OCI-LY1 (cell line): ENCODE measurements around the gene CDKAL1.

Experiments used
- H2AFZ ChIP-seq: fragments of 200-600 bp; sonication (generic), shearing (Covaris generic); 2 replicates; pipeline ENCODE4 v1.6.0; 2014; ENCODE audit warnings: antibody characterized with exemption, mild to moderate bottlenecking, low read length
- H3F3A ChIP-seq: fragments of 200-600 bp; sonication (generic), shearing (Covaris generic); 2 replicates; pipeline ENCODE4 v1.6.0; 2014; ENCODE audit warnings: mild to moderate bottlenecking, antibody characterized with exemption, low read length, moderate library complexity; ENCODE audit not compliant: insufficient read depth
- H3K27ac ChIP-seq: fragments of 200-600 bp; sonication (generic); 2 replicates; pipeline ENCODE4 v1.5.1; 2014; ENCODE audit warnings: low read length, mixed run types, mild to moderate bottlenecking, low read depth; ENCODE audit not compliant: poor library complexity, severe bottlenecking
- H3K27me3 ChIP-seq: fragments of 200-600 bp; sonication (generic); 2 replicates; pipeline ENCODE4 v1.6.0; 2014; ENCODE audit warnings: antibody characterized with exemption, mild to moderate bottlenecking, low read length, moderate library complexity; ENCODE audit not compliant: insufficient read depth
- H3K36me3 ChIP-seq: fragments of 200-600 bp; sonication (generic); 2 replicates; pipeline ENCODE4 v1.6.1; 2014; ENCODE audit warnings: mild to moderate bottlenecking, antibody characterized with exemption, low read length, moderate library complexity, mixed read lengths; ENCODE audit not compliant: insufficient read depth
- H3K4me1 ChIP-seq: fragments of 200-600 bp; sonication (generic); 2 replicates; pipeline ENCODE4 v1.5.1; 2014; ENCODE audit warnings: mild to moderate bottlenecking, low read length, moderate library complexity; ENCODE audit not compliant: insufficient read depth, severe bottlenecking
- H3K4me2 ChIP-seq: fragments of 200-600 bp; sonication (generic), shearing (Covaris generic); 2 replicates; pipeline ENCODE4 v1.6.1; 2014; ENCODE audit warnings: low read length
- H3K4me3 ChIP-seq: fragments of 200-600 bp; sonication (generic); 2 replicates; pipeline ENCODE4 v1.5.1; 2014; ENCODE audit warnings: low read length, low read depth, mild to moderate bottlenecking, mixed read lengths; ENCODE audit not compliant: poor library complexity, severe bottlenecking
- H3K79me2 ChIP-seq: fragments of 200-600 bp; shearing (Covaris generic); 2 replicates; pipeline ENCODE4 v1.6.1; 2016; ENCODE audit warnings: mixed run types, low read length, mixed read lengths; ENCODE audit not compliant: insufficient read depth
- H3K9ac ChIP-seq: fragments of 200-600 bp; sonication (generic), shearing (Covaris generic); 2 replicates; pipeline ENCODE4 v1.6.1; 2014; ENCODE audit warnings: mild to moderate bottlenecking, low read length, mixed read lengths
- H3K9me2 ChIP-seq: fragments of 200-600 bp; sonication (generic), shearing (Covaris generic); 2 replicates; pipeline ENCODE4 v1.6.1; 2014; ENCODE audit warnings: low read depth, mild to moderate bottlenecking, low read length, mixed read lengths
- H3K9me3 ChIP-seq: fragments of 200-600 bp; shearing (Covaris generic); 2 replicates; pipeline ENCODE4 v1.6.1; 2014; ENCODE audit warnings: low read length, mixed read lengths
- H4K20me1 ChIP-seq: fragments of 200-600 bp; sonication (generic), shearing (Covaris generic); 2 replicates; pipeline ENCODE4 v1.6.0; 2016; ENCODE audit warnings: mild to moderate bottlenecking, low read length; ENCODE audit not compliant: insufficient read depth
- CTCF ChIP-seq: fragments of 200-600 bp; sonication (generic), shearing (Covaris generic); IDR thresholded peaks from 2 replicates; pipeline ENCODE4 v1.5.1; 2017; ENCODE audit warnings: mild to moderate bottlenecking, antibody characterized with exemption, low read length, moderate library complexity, mixed read lengths
- EZH2 ChIP-seq: fragments of 200-600 bp; sonication (generic), shearing (Covaris generic); IDR thresholded peaks from 2 replicates; pipeline ENCODE4 v1.8.0; 2017; ENCODE audit warnings: borderline replicate concordance, mixed run types, mild to moderate bottlenecking, antibody characterized with exemption, low read length, moderate library complexity, mixed read lengths

Gene CDKAL1

DNA sequence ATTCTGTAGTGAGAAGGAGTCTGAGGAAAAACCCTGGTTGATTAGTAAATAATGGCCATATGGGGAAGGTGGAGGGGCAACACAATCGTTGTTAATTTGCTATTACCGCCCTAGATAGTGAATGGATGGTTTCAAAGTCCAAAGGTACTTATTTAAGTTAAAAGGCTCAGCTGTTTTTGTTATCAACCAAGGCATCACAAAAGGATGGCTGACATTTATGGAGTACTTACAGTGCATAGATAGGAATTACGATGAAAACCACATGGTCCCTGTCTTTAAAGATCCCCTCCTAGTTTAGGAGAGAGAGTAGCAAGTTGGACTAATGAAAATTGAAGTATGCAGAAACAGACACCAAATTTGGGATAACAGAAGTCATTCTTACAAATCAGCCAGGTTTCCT, 319.6 kb downstream of the CDKAL1 start:
- Histone ChIP-seq H3K9me2 (no peaks in the 10 kb centered on the region), H2AFZ (no peak overlapping the region), H3F3A (no peaks in the 10 kb centered on the region), H3K27ac (no peak overlapping the region), H4K20me1 (no peaks in the 10 kb centered on the region), H3K9me3 (no peaks in the 10 kb centered on the region), H3K79me2 (no peaks in the 10 kb centered on the region), H3K27me3 (no peaks in the 10 kb centered on the region), H3K4me3 (no peak overlapping the region), H3K9ac (no peak overlapping the region), H3K4me1 (no peaks in the 10 kb centered on the region), H3K4me2 (no peak overlapping the region), H3K36me3 (no peaks in the 10 kb centered on the region)
- TF ChIP-seq EZH2 (no peak), CTCF (no peak)

GRCh38 chr6:20856681-20857288, 322.5 kb downstream of the CDKAL1 start:
- H3K4me1 ChIP-seq: no peaks in the 10 kb centered on the region
- H3K36me3 ChIP-seq: no peaks in the 10 kb centered on the region
- no peaks in the 10 kb centered on the region for H3F3A ChIP-seq
- no peak overlapping the region for H2AFZ ChIP-seq
- no peak for TF ChIP-seq CTCF
- TF ChIP-seq EZH2: no peak
- H3K79me2 ChIP-seq: no peaks in the 10 kb centered on the region
- no peaks in the 10 kb centered on the region for H3K27me3 ChIP-seq
- H3K9me3 ChIP-seq: no peaks in the 10 kb centered on the region
- H3K9ac ChIP-seq: no peak overlapping the region
- H3K4me3 ChIP-seq: no peak overlapping the region
- H3K4me2 ChIP-seq: no peak overlapping the region
- no peak overlapping the region for H3K27ac ChIP-seq
- no peaks in the 10 kb centered on the region for H4K20me1 ChIP-seq
- no peaks in the 10 kb centered on the region for H3K9me2 ChIP-seq

GRCh38 chr6:20861481-20861880, 327.2 kb downstream of the CDKAL1 start:
- Histone ChIP-seq H3F3A (no peaks in the 10 kb centered on the region), H3K4me3 (no peak overlapping the region), H3K9ac (no peak overlapping the region), H3K4me2 (no peak overlapping the region), H3K9me3 (no peaks in the 10 kb centered on the region), H3K27ac (no peak overlapping the region), H3K27me3 (no peaks in the 10 kb centered on the region), H4K20me1 (no peaks in the 10 kb centered on the region), H3K79me2 (no peaks in the 10 kb centered on the region), H3K4me1 (no peaks in the 10 kb centered on the region), H3K9me2 (no peaks in the 10 kb centered on the region), H3K36me3 (no peaks in the 10 kb centered on the region), H2AFZ (no peak overlapping the region)
- TF ChIP-seq CTCF: no peak
- TF ChIP-seq EZH2: no peak
